Neutrophil (primary cell): ENCODE measurements around the gene C10orf105.

Experiments
- H3K27ac ChIP-seq: fragments of 200-600 bp; sonication (generic); 2 replicates; pipeline ENCODE4 v1.5.1; 2016; ENCODE audit warnings: mild to moderate bottlenecking, moderate library complexity
- H3K27me3 ChIP-seq: fragments of 200-600 bp; sonication (generic); 2 replicates; pipeline ENCODE4 v1.6.0; 2016; ENCODE audit warnings: mild to moderate bottlenecking
- H3K36me3 ChIP-seq: fragments of 200-600 bp; sonication (generic); 2 replicates; pipeline ENCODE4 v1.5.1; 2017
- H3K4me1 ChIP-seq, 2 experiments: fragments of 200-600 bp in 1 of 2; sonication (generic) in 1 of 2; 1 replicate in 1 of 2; 2 replicates in 1 of 2; pipeline versions ENCODE4 v1.5.1 to v1.6.1; 2013 to 2016; ENCODE audit warnings: low read depth in 1 of 2, low read length in 1 of 2, mild to moderate bottlenecking in 1 of 2, moderate library complexity in 1 of 2; ENCODE audit not compliant: control insufficient read depth in 1 of 2, insufficient read depth in 1 of 2
- H3K4me3 ChIP-seq, 2 experiments: fragments of 200-600 bp in 1 of 2; sonication (generic) in 1 of 2; 1 replicate in 1 of 2; 2 replicates in 1 of 2; pipeline ENCODE4 v1.5.1; 2013 to 2016; ENCODE audit warnings: low read depth in 1 of 2, low read length in 1 of 2, mild to moderate bottlenecking in 1 of 2, moderate library complexity in 1 of 2
- H3K9me3 ChIP-seq: fragments of 200-600 bp; sonication (generic); 2 replicates; pipeline ENCODE4 v1.5.1; 2016
- CTCF ChIP-seq: fragments of 200-600 bp; sonication (generic); IDR thresholded peaks from 2 replicates; pipeline ENCODE4 v1.5.1; 2016; ENCODE audit warnings: antibody characterized with exemption

The C10orf105 gene

GRCh38 chr10:71729161-71729636 is 9.6 kb upstream of the C10orf105 start:
- Histone ChIP-seq H3K4me1 (peaks cover 90 to 93% of the 10 kb centered on the region in 2 experiments), H3K9me3 (no peaks in the 10 kb centered on the region), H3K4me3 (peak overlapping the region; percentile 40 to 54), H3K27ac (peak overlapping the region; percentile 100), H3K36me3 (peaks cover 8% of the 10 kb centered on the region), H3K27me3 (no peaks in the 10 kb centered on the region)
- no peak for TF ChIP-seq CTCF

- peaks cover 8% of the 10 kb centered on the region for H3K36me3 ChIP-seq
- H3K4me3 ChIP-seq = peak overlapping the region; percentile 40 to 54
- H3K27me3 ChIP-seq = no peaks in the 10 kb centered on the region
- H3K27ac ChIP-seq = peak overlapping the region; percentile 100
- peaks cover 79 to 81% of the 10 kb centered on the region in 2 experiments for H3K4me1 ChIP-seq
- H3K9me3 ChIP-seq = no peaks in the 10 kb centered on the region
- peak; percentile 37 for TF ChIP-seq CTCF
Measured at GRCh38 chr10:71727738-71728737, 8.5 kb upstream of the C10orf105 start.

GRCh38 chr10:71727105-71727737 is 7.6 kb upstream of the C10orf105 start:
- Histone ChIP-seq H3K27ac (peak overlapping the region; percentile 100), H3K4me3 (peak overlapping the region; percentile 40 to 54), H3K4me1 (peaks cover 72 to 73% of the 10 kb centered on the region in 2 experiments), H3K36me3 (peaks cover 8% of the 10 kb centered on the region), H3K9me3 (no peaks in the 10 kb centered on the region), H3K27me3 (no peaks in the 10 kb centered on the region)
- TF ChIP-seq CTCF = no peak

- no peak for TF ChIP-seq CTCF
- peaks cover 66 to 67% of the 10 kb centered on the region in 2 experiments for H3K4me1 ChIP-seq
- peaks cover 2% of the 10 kb centered on the region for H3K36me3 ChIP-seq
- peak overlapping the region; percentile 100 for H3K27ac ChIP-seq
- H3K27me3 ChIP-seq = no peaks in the 10 kb centered on the region
- peak overlapping the region; percentile 40 to 54 for H3K4me3 ChIP-seq
- H3K9me3 ChIP-seq = no peaks in the 10 kb centered on the region
Measured at GRCh38 chr10:71726580-71727104, 7.1 kb upstream of the C10orf105 start.

GRCh38 chr10:71725998-71726579 is 6.5 kb upstream of the C10orf105 start:
- no peaks in the 10 kb centered on the region for H3K36me3 ChIP-seq
- no peaks in the 10 kb centered on the region for H3K9me3 ChIP-seq
- no peaks in the 10 kb centered on the region for H3K27me3 ChIP-seq
- TF ChIP-seq CTCF = peak; percentile 76
- H3K4me3 ChIP-seq = peak overlapping the region; percentile 40 to 54
- peaks cover 61 to 62% of the 10 kb centered on the region in 2 experiments for H3K4me1 ChIP-seq
- H3K27ac ChIP-seq = peak overlapping the region; percentile 100
